Endometrial microvascular endothelial cells (primary cell): Measurements from ENCODE around the gene TCF12. TPM values are rescaled to one million over a fixed set of nuclear protein-coding genes. Genes with fewer than 3 reads are reported as not detected.

Experiments used
- in situ Hi-C: cut with HindIII; loops from 2 replicates; pipeline ENCODE4 v1.10.0; 2017; ENCODE audit warnings: low sequenced_read_pairs, low pct_unique_long_range_greater_than_20kb; ENCODE audit errors: inconsistent ontology term
- total RNA-seq: library from RNA; depleted of rRNA; stranded (reverse); fragments of >200 nt; gene quantifications from one replicate; pipeline ENCODE4 v1.2.3, GENCODE V29; 2015; ENCODE audit errors: inconsistent ontology term

Gene TCF12
- total RNA-seq, 1 donor from 2014 or later: 40.4 TPM

DNA sequence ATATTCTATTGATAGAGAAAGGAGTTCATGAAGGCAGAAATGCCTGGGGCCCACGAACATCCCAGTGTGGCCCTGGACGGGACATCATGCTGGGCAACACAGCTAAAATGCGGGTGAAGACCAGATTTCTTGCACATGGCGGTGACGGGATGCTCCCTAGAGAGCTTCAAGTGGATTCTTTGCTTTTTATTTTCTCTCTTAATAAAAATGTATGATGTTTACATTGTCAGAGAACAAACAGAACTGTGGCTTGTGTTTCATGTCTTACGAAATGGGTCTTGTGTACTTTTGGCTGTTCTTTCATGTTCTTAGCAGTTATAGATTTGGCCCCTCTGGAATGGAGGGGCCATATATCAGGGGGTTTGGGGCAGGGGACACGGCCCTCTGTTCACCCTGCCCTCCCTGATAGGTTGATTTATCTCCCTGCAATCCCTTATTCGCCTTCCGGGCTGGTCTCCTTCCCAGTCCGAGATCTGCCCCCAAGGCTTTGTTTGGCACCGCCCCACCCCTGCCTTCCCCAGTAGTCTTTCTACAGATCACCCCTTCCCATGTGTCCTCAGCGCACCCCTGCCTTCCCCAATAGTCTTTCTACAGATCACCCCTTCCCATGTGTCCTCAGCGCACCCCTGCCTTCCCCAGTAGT, 389.2 kb downstream of the TCF12 start:
- in situ Hi-C loops: no loop called here

DNA sequence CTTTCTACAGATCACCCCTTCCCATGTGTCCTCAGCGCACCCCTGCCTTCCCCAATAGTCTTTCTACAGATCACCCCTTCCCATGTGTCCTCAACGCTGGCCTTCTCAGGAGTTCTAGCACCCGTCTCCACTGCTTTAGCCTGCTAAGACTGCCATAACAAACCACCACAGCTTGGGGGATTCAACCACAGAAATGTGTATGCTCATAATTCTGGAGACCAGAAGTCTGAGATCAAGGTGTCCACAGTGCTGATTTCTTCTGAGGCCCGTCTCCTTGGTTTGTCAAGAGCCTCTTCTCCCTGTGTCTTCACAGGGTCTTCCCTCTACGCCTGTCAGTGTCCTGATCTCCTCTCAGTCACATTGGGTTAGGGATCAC, 389.7 kb downstream of the TCF12 start:
- in situ Hi-C loops: no loop called here

DNA sequence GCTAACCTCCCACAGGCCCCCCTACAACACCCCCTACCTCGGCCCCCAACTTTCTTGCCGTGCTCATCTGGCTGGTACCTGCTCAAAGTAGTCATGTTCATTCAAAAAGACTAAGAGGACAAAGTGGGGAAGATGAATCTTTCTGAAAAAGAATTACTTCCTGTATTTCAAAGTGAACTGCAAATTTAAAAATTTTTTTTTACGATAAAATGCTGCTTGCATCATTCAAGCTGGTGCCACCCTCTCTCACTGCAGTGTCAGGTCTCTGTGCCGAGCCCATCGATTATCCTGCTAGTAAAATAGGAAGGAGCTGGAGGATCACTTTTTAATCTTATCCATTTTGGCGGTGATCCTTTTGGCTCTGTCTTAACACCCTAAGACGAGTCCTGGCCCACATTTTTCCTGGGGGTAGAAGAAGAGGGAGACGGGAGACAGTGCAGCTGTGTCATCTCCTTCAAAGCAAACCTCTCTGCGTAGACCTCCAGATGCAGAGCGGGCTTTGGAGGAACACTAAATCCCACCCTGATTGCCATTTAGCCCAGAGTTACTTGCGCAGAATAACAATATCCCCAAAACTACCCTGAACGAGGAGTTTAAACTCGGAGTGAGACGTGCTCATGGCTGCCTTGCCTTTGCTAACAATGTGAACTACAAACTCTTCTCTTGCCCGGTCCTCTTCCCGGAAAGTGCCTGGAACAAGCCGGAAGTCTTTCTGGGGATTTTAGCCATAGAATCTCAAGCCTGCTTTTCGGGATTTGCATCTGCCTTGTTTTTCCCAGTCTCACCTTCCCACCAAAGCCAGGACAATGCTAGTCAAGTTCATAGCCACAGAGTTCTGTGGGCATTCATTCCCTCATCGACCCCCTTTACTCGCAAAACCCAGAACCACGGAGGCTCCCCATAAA, 391.7 kb downstream of the TCF12 start:
- in situ Hi-C loops: no loop called here

DNA sequence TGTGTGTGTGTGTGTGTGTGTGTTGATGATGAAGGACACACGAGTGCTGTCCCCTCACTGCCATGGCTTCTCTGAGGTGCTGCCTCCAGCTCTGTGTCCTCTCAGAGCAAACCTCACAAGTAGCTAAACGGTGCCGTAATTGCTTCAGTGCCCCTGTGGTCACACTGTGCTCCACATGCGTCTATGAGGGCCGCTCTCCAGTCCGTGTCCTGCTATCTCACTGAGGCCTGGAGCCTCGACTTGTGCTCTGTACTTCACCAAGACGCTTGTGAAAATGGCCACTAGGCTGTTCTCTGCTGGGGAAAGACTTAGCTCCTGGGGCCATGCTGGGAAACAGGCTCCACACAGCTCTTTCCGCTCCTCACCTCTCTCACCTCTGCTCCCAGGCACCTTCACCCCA, 392.4 kb downstream of the TCF12 start:
- in situ Hi-C loops: no loop called here

DNA sequence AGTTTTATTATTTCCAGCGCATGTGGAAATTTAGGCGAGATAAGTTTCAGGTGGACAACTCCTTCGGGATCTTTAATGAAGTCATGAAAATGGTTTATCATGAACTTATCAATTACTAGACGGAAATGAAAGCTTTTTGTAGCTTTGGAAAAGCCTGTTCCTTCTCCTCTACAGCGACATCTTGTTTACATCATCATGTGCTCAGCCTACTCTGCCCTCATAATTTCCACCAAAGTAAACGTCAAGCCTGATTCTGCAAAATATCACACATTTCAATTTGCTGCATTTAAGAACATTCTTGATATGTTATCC, 393.5 kb downstream of the TCF12 start:
- in situ Hi-C loops: no loop called here

DNA sequence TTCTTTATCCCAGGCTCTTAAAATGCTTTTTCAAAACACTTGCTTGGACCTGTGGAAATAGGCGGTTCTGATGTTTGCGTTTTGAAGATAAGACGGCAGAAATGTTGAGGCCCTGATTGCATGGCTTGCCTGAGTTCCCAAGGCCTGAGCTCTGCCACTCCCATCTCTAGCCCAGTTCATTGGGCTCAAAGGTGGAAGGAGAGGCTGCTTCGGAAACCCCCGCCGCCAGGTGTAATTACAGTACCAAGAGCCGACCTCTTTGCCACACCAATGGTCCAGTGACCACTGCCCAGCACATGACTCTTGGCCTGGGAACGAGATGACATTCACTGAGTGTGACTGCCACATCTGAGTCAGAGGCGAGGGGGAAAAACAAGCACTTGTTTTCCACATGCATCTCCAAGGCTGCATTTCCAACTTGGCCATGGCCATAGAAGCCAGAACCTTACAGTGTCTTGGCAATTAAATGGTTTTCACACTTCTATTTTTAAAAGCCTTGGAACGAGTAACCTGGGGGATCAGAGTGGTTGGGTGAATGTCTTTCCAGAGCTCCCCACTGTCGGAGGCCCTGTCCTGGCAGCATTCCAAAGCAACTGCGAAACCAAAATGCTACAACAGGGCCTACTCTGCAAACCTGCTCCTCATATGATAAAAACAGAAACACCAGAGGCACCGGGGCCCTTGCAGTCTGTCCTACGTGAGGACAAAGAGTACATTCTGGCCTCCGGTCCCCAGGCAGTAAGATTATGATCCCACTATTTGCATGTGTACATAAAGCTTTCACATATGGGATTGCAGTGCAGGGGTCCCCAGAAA, 394.1 kb downstream of the TCF12 start:
- in situ Hi-C loops: no loop called here

DNA sequence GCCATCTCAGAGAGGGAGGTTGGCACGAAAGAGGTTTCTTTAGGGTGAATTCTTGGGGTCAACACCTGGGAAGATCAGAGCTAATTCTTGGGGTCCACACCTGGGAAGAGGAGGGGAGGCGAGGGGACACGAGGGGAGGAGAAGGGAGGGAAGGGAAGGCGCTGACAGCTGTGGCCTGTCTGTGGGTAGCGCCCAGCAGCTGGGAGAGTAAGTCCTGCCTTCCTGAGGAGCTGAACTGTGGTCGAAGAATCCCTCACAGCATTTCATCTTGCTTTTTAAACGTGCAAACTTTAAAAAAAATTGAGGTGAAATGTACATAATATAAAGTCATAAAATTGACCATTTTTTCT, 394.7 kb downstream of the TCF12 start:
- in situ Hi-C loops: no loop called here

DNA sequence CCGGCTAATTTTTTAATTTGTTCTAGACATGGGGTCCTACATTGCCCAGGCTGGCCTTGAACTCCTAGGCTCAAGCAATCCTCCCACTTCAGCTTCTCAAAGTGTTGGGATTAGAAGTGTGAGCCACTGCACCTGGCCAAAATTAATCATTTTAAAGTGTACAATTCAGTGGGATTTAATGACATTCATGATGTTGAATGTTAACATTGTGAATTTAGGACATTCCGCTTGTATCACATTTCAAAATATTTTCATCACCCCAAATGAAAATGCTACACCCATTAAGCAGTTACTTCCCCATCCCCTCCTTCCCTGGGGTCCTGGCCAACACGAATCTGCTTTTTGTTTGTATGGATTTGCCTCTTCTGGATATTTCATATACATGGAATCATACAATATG, 395.8 kb downstream of the TCF12 start:
- in situ Hi-C loops: no loop called here

DNA sequence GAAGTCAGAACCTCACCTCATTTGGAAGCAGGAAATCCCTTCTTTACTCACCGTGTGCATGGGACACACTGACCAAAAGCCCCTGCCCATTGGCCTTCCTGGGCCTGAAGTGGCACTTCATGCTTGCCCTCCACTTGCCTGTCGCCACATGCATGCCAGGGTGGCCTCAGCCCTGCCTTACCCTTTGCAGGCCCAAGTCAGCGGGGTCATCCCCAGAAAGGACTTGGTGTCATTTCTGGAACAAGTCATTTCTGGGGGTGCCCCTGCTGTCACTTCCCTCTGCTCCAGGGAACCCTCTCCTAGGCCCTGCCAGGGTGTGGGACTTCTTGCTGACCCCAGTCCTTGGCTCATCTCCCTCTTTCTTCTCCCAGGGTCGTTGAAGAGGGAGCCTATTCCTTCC, 398.0 kb downstream of the TCF12 start:
- in situ Hi-C loops: no loop called here

DNA sequence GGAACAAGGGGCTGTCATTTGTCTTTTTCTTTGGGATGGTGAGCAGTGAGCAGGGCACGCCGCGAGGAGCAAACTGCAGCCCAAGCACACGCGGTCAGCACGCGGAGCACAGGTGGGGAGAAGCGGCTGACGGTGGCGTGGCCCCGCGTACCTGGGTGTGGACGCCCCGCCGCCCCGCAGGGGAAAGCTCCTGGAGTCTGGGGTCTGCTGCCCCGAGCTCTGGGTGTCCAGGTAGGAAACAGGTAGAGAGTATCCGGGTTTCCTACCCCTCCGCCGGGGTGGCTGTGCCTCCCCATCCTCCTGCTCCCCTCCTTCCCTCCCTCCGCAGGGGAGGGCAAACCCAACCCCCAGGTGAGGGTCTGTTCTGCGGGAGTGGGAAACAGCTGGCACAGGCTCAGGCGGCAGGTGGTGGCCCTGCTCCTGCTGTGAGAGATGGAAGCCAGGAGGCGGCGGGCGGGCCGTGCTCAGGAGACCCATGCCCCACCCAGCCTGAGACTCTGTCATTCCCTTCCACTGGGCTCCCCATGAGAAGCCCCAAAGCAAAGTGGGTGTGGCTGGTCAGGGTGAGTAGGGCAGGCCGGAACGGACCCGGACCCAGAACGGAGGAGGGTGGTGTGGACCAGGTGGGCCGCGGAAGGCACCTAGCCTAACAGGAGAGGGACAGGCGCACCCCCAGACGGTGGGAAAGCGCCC, 400.9 kb downstream of the TCF12 start:
- in situ Hi-C loops: no loop called here

DNA sequence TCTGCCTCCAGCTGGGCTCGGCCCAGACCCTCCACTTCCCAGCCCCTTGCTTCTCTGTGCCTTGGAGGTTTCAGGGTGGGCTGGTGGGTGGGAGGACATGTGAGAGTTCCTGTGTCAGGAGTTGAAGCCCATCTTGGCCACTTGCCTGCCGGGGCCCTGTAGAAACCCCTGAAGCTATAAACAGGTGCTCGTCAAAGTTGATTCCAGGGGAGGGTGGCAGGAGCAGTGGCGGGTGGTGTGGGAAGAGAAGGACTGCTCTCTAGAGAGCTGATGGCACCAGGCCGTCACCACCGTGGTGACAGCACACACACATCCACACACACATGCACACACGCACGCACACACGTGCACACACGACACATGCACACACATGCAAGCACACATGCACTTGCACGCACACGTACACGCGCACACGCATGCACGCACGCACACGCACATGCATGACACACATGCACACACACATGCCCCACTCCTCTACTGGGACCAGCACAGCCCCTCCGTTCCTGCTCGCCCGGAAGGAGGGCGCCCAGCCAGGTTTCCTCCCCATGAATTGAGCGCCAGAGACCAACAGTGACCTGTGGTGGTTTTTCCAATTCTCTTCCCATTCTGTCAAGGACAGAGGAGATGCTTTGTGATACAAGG, 401.6 kb downstream of the TCF12 start:
- in situ Hi-C loops: no loop called here

DNA sequence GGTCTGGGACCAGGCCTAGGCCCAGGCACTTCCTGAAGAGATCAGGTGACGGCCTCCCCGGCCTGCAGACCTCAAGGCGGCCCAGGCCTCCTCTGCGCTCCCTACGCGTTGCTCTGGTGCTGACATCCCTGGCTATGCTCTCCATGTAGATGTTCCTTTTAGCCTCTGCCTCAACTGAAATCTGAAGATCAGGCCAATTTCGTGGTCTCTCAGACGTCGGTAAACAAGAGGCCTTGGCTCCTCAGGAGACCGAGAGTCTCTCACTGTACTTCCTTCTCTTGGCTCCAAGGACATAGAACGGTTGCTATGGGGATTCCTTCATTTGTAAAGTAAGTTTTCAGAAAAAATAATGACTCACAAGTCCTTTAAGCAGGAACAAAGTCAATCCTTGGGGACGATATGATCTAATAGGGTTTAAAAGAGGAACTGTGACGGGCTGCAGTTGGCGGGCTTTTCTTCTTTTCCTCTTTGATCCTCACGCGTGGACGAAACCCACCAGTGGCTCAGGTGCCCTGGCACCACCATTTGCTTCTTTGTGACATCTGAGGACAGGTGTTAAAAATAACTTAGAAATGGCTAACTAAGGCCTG, 402.3 kb downstream of the TCF12 start:
- in situ Hi-C loops: no loop called here

DNA sequence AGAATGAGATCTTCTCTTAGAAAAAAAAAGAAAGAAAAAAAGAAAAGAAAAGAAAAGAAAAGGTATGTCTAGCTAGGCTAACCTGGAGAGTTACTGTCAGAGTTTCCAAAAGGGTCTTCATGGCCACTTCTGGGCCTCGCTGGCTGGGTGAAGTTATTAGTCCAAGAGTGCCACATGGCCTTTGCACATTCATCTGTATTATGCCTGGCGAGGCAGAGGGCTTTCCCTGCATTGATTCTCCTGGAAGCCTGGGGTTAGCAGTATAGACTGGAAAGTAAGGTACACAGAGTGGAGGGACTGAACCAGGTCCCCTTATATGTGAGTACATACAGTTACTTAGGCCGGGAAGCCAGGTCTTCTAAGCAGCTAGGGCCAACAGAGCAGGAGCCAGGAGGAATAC, 403.0 kb downstream of the TCF12 start:
- in situ Hi-C loops: no loop called here

DNA sequence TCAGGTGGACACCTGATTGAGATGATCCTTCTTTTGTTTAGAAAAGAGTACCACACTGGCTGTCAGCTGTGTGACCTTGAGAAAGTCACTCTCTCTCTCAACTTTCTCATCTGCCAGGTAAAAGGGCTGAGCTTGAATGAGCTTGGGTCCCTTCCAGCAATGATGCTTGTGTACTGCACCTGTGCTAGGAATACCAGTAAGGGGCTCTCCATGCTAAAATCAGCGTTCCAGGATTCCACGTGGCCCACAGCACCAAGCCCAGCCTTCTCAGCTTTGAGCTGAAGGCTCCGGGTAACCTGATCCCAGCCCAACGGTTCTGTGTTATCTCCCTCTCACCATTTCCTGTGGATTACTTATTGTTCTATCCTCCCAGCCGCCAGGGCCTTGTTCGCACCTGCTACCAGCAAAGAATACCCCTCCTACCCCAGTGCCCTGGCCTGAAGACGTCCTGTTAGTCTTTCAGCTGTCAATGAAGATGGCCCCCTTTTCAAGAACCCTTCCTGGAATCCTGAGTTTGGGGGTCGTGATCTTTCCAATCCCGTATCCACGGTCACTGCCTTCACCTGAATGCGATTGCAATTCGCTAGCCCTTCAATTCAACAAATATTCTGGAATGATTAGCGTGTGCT, 403.6 kb downstream of the TCF12 start:
- in situ Hi-C loops: no loop called here

DNA sequence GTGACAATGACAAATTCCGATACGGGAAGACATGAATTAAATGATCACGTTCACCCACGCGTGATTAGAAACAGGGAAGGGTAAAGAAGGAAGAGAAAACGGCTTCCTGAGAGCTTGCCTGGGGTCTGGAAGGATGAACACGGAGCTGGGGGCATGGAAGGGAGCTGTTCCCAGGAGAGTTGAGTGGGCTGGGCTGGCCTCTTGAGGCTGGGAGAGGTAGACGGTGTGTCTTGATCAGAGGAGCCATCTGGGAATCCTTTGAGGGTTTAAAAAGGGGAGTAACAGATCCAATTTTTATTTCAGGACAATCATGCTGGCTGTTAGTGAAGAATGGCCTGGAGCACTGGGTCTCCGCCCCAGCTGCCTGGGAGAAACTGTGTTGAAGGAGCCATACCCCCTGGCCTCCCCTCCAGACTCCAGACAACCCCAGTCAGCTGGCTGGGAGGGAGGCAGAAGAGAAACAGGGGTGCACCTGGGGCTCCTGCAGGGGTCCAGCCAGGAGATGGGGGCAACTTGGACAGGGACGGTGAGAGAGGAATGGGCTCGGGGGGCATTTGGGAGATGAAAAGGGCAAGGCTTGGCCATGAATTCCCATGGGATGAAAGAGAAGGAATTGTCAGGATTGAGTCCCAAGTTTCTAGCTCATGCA, 404.3 kb downstream of the TCF12 start:
- in situ Hi-C loops: no loop called here

DNA sequence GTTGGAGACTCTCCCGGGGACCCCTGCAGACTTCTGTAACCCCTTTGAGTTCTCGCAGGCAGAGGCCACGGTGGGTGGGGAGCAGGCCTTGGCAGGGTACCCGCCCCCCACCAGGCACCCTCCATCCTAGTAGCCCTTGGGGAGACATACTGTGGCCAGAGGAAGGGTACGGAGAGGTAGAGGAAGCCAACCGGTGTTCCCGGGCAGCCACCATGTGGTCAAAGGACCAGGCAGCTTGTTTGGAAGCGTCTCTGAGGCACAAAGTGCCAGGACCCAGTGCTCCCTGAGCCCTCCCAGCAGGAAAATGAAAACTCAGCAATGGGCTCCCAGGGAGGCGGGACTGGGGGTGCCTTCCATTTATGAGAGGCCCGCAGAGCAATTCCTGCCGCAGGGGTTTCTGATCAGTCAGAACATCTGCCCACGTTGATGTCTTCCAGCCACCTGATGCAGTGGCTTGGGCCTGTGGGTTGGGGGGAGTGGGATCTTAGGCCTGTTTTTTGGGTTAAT, 404.9 kb downstream of the TCF12 start:
- in situ Hi-C loops: no loop called here

DNA sequence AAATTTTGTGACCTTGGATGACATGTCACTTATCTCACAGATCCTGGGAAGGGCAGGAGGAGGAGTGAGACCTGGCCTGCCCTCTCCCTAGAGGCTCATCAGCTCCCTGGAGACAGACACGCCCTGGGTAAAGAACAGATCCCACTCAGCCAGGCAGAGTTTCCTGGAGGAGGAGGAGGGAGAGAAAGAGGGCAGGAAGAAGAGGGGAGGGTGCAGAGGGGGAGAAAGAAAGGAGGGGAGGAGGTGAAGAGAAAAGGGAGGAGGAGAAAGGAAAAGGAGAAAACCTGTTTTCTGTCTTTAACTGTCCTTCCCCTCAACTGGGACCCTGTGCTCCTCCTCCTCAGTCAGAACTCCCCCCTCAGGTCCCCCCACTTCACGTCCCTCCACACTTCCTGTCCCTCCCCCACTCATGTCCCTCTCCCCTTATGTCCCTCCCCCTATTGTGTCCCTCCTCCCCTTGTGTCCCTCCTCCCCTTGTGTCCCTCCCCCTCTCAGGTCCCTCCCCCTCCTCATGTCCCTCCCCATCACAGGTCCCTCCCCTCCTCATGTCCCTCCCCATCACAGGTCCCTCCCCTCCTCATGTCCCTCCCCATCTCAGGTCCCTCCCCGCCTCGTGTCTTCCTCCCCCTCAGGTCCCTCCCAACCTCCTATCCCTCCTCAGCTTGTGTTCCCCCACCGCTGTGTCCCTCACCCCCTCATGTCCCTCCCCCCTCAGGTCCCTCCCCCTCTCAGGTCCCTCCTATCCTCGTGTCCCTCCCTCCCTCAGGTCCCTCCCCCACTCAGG, 405.6 kb downstream of the TCF12 start:
- in situ Hi-C loops: no loop called here
